Measurements from ENCODE around the gene ZAR1L. TPM values are rescaled to one million over a fixed set of nuclear protein-coding genes. Genes with fewer than 3 reads are reported as not detected.
A peak's percentile ranks its signal among the peaks of the same experiment; 100 is the strongest.

Gene ZAR1L
- total and polyA plus RNA-seq, 12 donors = not detected

DNA sequence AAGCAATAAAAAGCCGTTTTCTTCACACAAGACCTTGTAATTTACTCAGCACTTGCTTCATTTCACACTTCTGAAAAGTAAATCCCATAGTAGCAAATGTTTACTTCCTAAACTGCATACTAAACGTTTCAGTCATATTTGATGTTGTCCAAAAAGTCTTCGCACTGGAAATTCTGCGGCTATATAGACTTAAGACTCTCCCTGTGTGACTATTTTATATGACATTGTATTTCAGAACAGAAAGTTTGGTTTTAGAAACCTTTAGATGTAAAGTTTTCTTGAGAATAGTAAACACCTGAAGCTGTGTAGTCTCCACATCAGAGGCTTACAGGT is 29.6 kb downstream of the ZAR1L start:
- intact Hi-C loops (cut with DNase I) = loop anchor here in 3 of 10 donors (5.0 kb wide), 2 partner anchors 33 to 38 kb away; no protein-coding TSS in a partner anchor
- peaks cover 5 to 45% (median 24%) of the 10 kb centered on the region in 9 donors for H3K4me1 ChIP-seq
- ATAC-seq (no peak), DNase-seq (no peak)
- H3K27ac ChIP-seq = peak overlapping the region in 9 of 10 donors; percentile 40 to 84 (median 71)
- no peaks in the 10 kb centered on the region for H3K27me3 ChIP-seq
- 34 to 44% methylated on average over 4 of the region's 4 CpGs for WGBS, 2 donors
- H3K9me3 ChIP-seq = no peaks in the 10 kb centered on the region
- peaks cover 0 to 72% (median 21%) of the 10 kb centered on the region in 9 donors for H3K36me3 ChIP-seq
- H3K4me3 ChIP-seq = no peak overlapping the region
- TF ChIP-seq, protein P1, sequence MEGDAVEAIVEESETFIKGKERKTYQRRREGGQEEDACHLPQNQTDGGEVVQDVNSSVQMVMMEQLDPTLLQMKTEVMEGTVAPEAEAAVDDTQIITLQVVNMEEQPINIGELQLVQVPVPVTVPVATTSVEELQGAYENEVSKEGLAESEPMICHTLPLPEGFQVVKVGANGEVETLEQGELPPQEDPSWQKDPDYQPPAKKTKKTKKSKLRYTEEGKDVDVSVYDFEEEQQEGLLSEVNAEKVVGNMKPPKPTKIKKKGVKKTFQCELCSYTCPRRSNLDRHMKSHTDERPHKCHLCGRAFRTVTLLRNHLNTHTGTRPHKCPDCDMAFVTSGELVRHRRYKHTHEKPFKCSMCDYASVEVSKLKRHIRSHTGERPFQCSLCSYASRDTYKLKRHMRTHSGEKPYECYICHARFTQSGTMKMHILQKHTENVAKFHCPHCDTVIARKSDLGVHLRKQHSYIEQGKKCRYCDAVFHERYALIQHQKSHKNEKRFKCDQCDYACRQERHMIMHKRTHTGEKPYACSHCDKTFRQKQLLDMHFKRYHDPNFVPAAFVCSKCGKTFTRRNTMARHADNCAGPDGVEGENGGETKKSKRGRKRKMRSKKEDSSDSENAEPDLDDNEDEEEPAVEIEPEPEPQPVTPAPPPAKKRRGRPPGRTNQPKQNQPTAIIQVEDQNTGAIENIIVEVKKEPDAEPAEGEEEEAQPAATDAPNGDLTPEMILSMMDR (IDR thresholded peaks at IDR 0.05) = no peak

DNA sequence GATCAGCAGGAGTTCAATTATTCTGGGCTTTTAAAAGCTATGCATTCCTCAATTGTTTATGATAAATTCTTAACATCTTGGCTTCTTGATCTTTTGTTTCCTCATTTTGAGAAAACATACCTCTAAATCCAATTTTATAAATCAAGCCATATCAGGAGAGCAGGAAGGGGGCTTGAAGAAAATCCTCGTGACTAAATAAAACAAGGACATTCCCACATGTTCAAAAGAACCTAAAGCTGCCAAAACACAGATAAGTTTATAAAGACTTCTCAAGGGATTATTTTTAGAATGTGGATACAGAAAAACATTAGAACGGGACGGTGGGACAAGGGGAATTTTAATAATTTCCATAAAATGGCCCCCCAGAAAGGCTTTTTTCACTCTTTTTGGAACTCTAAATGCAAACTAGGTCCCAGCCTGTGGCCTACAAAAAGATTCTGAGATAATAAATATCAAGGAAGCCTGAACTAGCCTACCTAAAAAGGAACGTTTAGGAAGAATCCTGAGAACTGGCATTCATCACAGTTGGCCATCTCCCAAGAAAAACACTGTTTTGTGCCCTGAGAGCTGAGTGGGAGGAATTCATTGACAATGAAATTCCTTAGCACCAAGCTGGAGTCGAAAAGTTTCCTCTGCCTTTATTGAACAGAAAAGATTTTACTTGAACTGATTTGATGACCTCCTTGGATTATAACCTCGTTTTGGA is 30.1 kb downstream of the ZAR1L start:
- H3K36me3 ChIP-seq = peaks cover 0 to 72% (median 20%) of the 10 kb centered on the region in 9 donors
- WGBS, 2 donors = 9 to 10% methylated on average over 6 of the region's 6 CpGs
- DNase-seq = peak in 1 of 2 donors; percentile 79
- no peaks in the 10 kb centered on the region for H3K9me3 ChIP-seq
- intact Hi-C loops (cut with DNase I) = loop anchor here in 3 of 10 donors (5.0 kb wide), 2 partner anchors 33 to 38 kb away; no protein-coding TSS in a partner anchor
- peak in 7 of 8 donors; percentile 56 to 81 (median 79) for ATAC-seq
- H3K27me3 ChIP-seq = no peaks in the 10 kb centered on the region
- H3K4me3 ChIP-seq = no peak overlapping the region
- peak overlapping the region in 9 of 10 donors; percentile 52 to 84 (median 71) for H3K27ac ChIP-seq
- H3K4me1 ChIP-seq = peaks cover 5 to 45% (median 24%) of the 10 kb centered on the region in 9 donors
- TF ChIP-seq, protein P1 (IDR thresholded peaks at IDR 0.05) = no peak

DNA sequence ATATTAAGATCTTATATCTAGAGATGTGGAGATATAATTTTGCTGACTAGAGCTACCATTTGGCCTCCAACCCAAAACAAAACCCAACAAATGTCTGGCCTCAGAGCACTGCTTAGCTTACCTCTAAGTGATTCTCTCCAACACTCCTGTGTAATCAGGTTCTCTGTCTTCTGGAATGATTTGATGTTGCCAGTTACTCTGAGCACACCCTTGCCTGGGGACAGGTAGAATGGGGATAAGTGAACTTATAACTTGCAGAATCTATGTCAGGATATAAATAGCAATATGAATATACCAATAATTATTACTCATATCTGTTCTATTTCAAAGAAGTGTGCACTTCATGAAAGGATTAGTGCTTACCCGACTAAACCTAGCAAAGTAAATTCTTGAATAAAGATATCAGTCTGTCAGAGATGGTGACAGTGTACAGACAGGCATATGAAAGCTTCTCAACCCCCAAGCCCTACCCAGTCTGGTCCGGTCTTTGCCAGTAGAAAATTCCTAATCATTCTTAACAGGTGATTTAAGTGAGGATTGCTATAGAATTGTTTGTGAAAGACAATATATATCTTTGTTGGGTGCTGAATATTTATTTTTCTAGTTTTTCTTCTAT is 33.0 kb downstream of the ZAR1L start:
- 44 to 61% methylated on average over 2 of the region's 2 CpGs for WGBS, 2 donors

DNA sequence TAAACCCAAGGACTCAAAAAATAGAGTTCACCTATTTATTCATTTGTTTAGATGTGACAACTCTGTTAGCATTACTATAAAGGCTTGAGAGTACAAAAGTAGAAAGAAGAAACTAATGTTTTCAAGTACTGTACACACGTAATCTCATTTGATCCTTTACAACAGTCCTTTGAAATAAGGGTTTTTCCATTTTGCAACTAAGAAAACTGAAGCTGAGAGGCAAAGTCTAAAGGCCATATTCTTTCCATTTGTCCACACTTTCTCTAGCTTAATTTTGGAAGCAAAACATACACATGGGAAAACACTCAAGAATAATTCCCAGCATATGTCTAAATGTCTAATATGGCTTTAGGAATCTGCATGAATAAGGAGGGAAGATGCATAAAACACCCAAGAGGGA is 34.1 kb downstream of the ZAR1L start:
- no peak overlapping the region for H3K4me3 ChIP-seq
- TF ChIP-seq, protein P1 (IDR thresholded peaks at IDR 0.05) = no peak

More for the DNA sequence above, 33.0 kb downstream of the ZAR1L start:
- intact Hi-C loops (cut with DNase I) = no loop called here
- no peaks in the 10 kb centered on the region for H3K9me3 ChIP-seq
- H3K36me3 ChIP-seq = peaks cover 0 to 72% (median 44%) of the 10 kb centered on the region in 9 donors
- H3K4me3 ChIP-seq = no peak overlapping the region
- H3K27me3 ChIP-seq = no peaks in the 10 kb centered on the region
- ATAC-seq (peak in 6 of 8 donors; percentile 50 to 86 (median 64)), DNase-seq (no peak)
- TF ChIP-seq, protein P1 (IDR thresholded peaks at IDR 0.05) = no peak
- H3K4me1 ChIP-seq = peaks cover 5 to 45% (median 24%) of the 10 kb centered on the region in 9 donors
- peak overlapping the region in 4 of 10 donors; percentile 21 to 83 (median 38) for H3K27ac ChIP-seq

More for the DNA sequence above, 34.1 kb downstream of the ZAR1L start:
- DNase-seq (no peak), ATAC-seq (no peak)
- Histone ChIP-seq H3K36me3 (peaks cover 0 to 81% (median 53%) of the 10 kb centered on the region in 9 donors), H3K4me1 (peaks cover 5 to 45% (median 24%) of the 10 kb centered on the region in 9 donors), H3K9me3 (no peaks in the 10 kb centered on the region), H3K27me3 (no peaks in the 10 kb centered on the region), H3K27ac (peak overlapping the region in 3 of 10 donors; percentile 11 to 83 (median 40))
- intact Hi-C loops (cut with DNase I) = no loop called here
- WGBS, 2 donors = 90% methylated on average over 1 of the region's 1 CpG

Data from heart right ventricle (tissue), 16 donors.